Measurements from ENCODE around the gene ATP6V1G1. TPM values are rescaled to one million over a fixed set of nuclear protein-coding genes. Genes with fewer than 3 reads are reported as not detected.

The ATP6V1G1 gene
- total RNA-seq, 1 experiment from 2014 or later = 143 TPM

DNA sequence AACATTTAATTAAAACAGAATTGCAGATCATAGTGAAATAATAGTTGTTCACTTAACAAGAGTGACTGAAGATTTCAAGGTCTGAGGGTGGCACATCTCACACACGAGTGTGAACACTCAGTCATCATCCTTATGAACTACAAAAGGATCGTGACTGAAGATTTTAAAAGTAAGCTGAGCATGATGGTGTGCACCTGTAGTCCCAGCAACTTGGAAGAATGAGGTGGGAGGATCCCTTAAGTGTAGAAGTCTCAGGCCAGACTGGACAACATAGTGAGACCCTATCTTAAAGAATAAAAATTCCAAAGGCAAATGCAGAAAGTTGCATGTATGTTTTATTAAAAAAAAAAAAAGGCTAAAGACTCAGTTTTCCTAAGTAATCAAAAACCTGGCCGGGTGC, 22.4 kb upstream of the ATP6V1G1 start:
- Histone ChIP-seq H3K4me3 (ENCODE audit: low read depth, low read length) (no peak overlapping the region), H3K27me3 (replicated peaks; ENCODE audit: control insufficient read depth, insufficient read depth, low read length) (no peaks in the 10 kb centered on the region), H3K9me3 (no peaks in the 10 kb centered on the region), H3K36me3 (ENCODE audit: control insufficient read depth, insufficient read depth, low read length) (no peaks in the 10 kb centered on the region), H3K4me1 (no peaks in the 10 kb centered on the region)
- no peak for DNase-seq
- Mint-ChIP-seq H3K4me3 (ENCODE audit: unreplicated experiment) (no peak overlapping the region), H3K27me3 (ENCODE audit: insufficient read depth, unreplicated experiment) (peaks cover 3% of the 10 kb centered on the region), H3K27ac (ENCODE audit: unreplicated experiment) (no peak overlapping the region), H3K36me3 (ENCODE audit: insufficient read depth, unreplicated experiment) (no peaks in the 10 kb centered on the region), H3K9me3 (ENCODE audit: unreplicated experiment) (no peaks in the 10 kb centered on the region), H3K4me1 (ENCODE audit: low read depth, unreplicated experiment) (no peaks in the 10 kb centered on the region)
- TF ChIP-seq, protein P1, sequence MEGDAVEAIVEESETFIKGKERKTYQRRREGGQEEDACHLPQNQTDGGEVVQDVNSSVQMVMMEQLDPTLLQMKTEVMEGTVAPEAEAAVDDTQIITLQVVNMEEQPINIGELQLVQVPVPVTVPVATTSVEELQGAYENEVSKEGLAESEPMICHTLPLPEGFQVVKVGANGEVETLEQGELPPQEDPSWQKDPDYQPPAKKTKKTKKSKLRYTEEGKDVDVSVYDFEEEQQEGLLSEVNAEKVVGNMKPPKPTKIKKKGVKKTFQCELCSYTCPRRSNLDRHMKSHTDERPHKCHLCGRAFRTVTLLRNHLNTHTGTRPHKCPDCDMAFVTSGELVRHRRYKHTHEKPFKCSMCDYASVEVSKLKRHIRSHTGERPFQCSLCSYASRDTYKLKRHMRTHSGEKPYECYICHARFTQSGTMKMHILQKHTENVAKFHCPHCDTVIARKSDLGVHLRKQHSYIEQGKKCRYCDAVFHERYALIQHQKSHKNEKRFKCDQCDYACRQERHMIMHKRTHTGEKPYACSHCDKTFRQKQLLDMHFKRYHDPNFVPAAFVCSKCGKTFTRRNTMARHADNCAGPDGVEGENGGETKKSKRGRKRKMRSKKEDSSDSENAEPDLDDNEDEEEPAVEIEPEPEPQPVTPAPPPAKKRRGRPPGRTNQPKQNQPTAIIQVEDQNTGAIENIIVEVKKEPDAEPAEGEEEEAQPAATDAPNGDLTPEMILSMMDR (IDR thresholded peaks at IDR 0.05; ENCODE audit: insufficient read depth in 1 of 2, low read depth in 1 of 2, low read length in 1 of 2, severe bottlenecking in 1 of 2, unreplicated experiment in 1 of 2) = no peak
- BruUV-seq (replicated peaks) = no TSS peak
- ChIA-PET CTCF (no interaction called here), POLR2A (no interaction called here)
- intact Hi-C loops (cut with micrococcal nuclease; ENCODE audit: unreplicated experiment) = no loop called here

DNA sequence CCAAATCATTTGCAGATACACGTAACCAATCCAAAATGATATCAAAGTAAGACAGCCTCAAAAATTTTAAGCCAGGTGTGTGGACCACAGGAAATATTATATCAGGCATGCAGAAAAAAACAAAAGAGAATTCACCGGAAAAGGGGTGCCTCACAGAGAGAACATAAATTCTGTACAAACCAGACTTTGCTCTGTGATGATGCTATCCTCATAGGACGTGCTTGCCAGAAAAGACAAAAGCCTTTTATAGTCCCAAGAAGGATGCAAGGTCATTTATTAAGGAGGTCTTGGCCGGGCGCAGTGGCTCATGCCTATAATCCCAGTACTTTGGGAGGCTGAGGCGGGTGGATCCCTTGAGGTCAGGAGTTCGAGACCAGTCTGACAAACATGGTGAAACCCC, 16.8 kb upstream of the ATP6V1G1 start:
- POLR2A ChIA-PET = no interaction called here
- Histone ChIP-seq H3K27me3 (replicated peaks; ENCODE audit: control insufficient read depth, insufficient read depth, low read length) (no peaks in the 10 kb centered on the region), H3K4me1 (no peaks in the 10 kb centered on the region), H3K36me3 (ENCODE audit: control insufficient read depth, insufficient read depth, low read length) (no peaks in the 10 kb centered on the region), H3K9me3 (no peaks in the 10 kb centered on the region), H3K4me3 (ENCODE audit: low read depth, low read length) (no peak overlapping the region)
- Mint-ChIP-seq H3K27me3 (ENCODE audit: insufficient read depth, unreplicated experiment) (peaks cover 3% of the 10 kb centered on the region), H3K36me3 (ENCODE audit: insufficient read depth, unreplicated experiment) (no peaks in the 10 kb centered on the region), H3K27ac (ENCODE audit: unreplicated experiment) (no peak overlapping the region), H3K4me1 (ENCODE audit: low read depth, unreplicated experiment) (no peaks in the 10 kb centered on the region), H3K4me3 (ENCODE audit: unreplicated experiment) (no peak overlapping the region), H3K9me3 (ENCODE audit: unreplicated experiment) (no peaks in the 10 kb centered on the region)
- intact Hi-C loops (cut with micrococcal nuclease; ENCODE audit: unreplicated experiment) = no loop called here
- no TSS peak for BruUV-seq (replicated peaks)
- CTCF ChIA-PET = no interaction called here
- TF ChIP-seq, protein P1 (IDR thresholded peaks at IDR 0.05; ENCODE audit: insufficient read depth in 1 of 2, low read depth in 1 of 2, low read length in 1 of 2, severe bottlenecking in 1 of 2, unreplicated experiment in 1 of 2) = no peak
- DNase-seq = no peak

- Mint-ChIP-seq H3K9me3 (ENCODE audit: unreplicated experiment) (no peaks in the 10 kb centered on the region), H3K27me3 (ENCODE audit: insufficient read depth, unreplicated experiment) (peaks cover 3% of the 10 kb centered on the region), H3K36me3 (ENCODE audit: insufficient read depth, unreplicated experiment) (no peaks in the 10 kb centered on the region), H3K27ac (ENCODE audit: unreplicated experiment) (no peak overlapping the region), H3K4me1 (ENCODE audit: low read depth, unreplicated experiment) (no peaks in the 10 kb centered on the region), H3K4me3 (ENCODE audit: unreplicated experiment) (no peak overlapping the region)
- BruUV-seq (replicated peaks) = no TSS peak
- no peaks in the 10 kb centered on the region for H3K4me1 ChIP-seq
- H3K27me3 ChIP-seq (replicated peaks; ENCODE audit: control insufficient read depth, insufficient read depth, low read length) = no peaks in the 10 kb centered on the region
- TF ChIP-seq, protein P1 (IDR thresholded peaks at IDR 0.05; ENCODE audit: insufficient read depth in 1 of 2, low read depth in 1 of 2, low read length in 1 of 2, severe bottlenecking in 1 of 2, unreplicated experiment in 1 of 2) = no peak
- no peaks in the 10 kb centered on the region for H3K36me3 ChIP-seq (ENCODE audit: control insufficient read depth, insufficient read depth, low read length)
- no peak for DNase-seq
- ChIA-PET POLR2A (no interaction called here), CTCF (no interaction called here)
- no peak overlapping the region for H3K4me3 ChIP-seq (ENCODE audit: low read depth, low read length)
- intact Hi-C loops (cut with micrococcal nuclease; ENCODE audit: unreplicated experiment) = no loop called here
- H3K9me3 ChIP-seq = no peaks in the 10 kb centered on the region
Observed at GRCh38 chr9:114571391-114571790, 16.2 kb upstream of the ATP6V1G1 start.
